Activated CD8-positive, alpha-beta memory T cell treated with anti-CD3 and anti-CD28 coated beads, Interleukin-2, amount 50 U/mL, for 24 hours (primary cell): ENCODE measurements around the gene NUDT5.
"Not testable (repeated sequence)": the region's sequence is repeated elsewhere in the genome, so short reads cannot be mapped to it uniquely, and the experiment has no call there.

Source experiments
- DNase-seq: peaks from one replicate; pipeline ENCODE4 v3.0.0-alpha.2; 2020; ENCODE audit errors: extremely low read depth

NUDT5 gene

DNA sequence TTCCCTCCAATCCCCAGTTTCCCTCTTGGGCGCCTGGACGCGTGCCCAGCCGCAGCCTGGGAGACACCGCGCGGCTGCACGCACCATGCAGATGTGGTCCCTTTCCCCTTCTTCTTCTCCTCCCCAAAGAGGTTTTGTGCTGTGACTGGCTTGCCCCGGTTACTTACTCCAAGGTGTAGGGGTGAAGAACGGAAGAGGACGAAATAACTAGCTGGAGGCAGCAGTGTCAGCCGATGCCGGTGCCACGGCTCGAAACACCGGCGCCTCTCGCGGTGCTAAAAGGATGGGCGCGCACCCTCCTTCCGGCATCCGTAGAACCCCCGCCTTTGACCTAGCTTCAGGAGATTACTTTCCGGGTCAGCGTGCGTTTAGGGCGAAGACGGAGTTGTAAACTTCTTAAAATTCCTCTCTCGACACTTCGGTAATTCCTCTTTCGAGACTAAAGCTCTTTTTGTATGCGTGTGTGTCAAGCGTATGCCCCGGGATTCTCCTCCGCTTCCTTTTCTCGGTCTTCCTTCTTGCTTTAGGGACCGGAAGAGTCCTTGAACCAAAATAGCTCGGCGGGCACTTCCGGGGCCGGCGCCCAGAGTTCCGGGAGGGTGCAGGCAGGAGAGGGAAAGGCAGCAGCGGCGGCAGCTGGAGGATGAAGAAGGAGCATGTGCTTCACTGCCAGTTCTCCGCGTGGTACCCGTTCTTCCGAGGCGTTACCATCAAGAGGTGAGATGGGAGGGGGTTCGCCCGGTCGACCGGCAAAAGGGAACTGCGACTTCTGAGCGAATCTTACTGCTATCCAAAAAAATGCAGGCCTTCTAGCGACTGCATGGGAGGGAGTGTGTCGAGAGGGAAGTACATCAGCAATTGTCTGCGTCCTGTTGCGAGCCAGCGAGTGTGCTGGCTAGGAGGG lies at the start of gene NUDT5, which contains the start of gene CDC123:
NUDT5 (minus strand) TSS at position 289 of the 904 bp plus-strand sequence. CDS start 9,600 bp downstream, outside the sequence.
CDC123 (plus strand) TSS at position 586 of the 904 bp plus-strand sequence; CDS start at position 644, 58 bp downstream.
- peak; percentile 71 for DNase-seq

DNA sequence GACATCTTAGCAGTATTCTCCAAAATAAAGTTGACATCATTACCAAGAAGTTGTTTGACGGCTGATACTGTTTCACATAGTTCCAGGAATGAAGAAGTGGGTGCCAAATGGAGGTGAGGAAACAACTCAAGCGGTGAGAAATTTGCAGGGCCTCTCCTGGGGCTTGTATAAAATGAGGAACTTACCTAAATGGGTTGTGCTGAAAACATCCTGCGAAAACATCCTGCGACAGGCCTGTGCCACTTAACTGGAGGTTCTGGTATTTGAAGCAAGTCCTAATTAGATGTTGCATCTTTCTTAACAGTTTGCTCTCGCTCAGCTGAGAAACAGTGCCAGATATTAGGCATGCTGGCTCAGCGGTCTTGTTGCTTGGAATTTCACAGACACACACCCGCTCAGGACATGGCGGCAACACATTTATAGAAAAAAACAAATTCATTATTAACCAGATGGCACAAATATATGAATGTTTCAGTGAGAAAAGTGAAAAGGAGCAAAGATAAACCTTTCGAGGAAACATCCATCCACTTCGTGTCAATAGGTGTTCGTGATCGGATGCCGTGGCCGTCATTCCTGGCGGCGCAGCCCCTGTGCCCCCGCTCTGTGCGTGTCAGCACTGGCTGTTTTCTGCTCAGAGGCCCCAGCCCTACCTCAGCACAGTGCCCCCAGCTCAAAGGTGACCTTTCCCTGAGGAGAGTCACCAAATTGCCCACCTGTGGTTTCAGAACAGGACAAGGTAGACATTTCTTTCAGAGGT lies 48.4 kb upstream of the NUDT5 start:
- no peak for DNase-seq

DNA sequence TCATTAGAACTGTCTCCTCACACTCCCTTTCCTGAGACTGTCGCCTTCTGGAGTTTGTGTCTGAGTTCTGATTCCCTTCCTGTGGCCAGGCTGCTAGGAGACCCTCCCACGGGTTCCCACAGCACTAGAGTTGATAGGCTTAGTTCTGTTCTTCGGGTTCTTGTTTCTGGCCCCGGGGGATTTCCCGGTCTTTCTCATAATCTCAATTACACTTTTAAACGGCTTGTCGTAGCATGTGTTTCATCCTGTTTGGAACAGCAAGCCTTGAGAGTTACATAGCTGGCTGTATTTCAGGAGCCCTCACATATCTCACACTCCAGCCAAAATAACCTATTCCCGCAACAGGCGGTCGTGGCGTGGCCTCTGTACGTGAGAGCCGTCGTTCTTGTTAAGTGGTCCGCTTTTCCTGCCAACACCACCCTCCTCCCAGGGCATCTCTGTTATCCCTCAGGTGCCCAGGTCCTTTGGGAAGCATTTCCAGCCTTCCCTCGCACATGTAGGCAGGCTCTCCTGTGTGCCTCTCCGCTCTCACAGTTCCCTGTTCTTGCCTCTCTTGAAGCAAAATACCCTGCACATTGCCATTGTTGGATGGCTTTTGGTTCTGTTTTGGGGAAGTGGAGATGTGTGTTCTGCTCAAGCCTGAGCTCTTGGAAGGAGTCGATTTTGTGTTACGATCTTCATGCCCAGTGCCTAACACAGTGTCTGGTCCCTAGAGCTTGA lies 46.3 kb upstream of the NUDT5 start:
- DNase-seq, result peak; percentile 25

DNA sequence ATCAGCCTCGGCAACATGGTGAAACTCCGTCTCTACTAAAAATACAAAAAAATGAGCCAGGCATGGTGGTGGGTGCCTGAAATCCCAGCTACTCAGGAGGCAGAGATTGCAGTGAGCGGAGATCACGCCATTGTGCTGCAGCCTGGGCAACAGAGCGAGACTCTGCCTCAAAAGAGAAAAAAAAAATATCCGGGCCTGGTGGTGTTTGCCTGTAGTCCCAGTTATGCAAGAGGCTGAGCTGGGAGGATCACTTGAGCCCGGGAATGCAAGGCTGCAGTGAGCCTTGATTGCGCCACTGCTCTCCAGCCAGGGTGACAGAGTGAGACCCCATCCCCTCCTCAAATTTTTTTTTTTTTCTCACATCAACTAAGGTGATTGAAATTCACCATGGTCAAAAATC lies 43.1 kb upstream of the NUDT5 start:
- no peak for DNase-seq

DNA sequence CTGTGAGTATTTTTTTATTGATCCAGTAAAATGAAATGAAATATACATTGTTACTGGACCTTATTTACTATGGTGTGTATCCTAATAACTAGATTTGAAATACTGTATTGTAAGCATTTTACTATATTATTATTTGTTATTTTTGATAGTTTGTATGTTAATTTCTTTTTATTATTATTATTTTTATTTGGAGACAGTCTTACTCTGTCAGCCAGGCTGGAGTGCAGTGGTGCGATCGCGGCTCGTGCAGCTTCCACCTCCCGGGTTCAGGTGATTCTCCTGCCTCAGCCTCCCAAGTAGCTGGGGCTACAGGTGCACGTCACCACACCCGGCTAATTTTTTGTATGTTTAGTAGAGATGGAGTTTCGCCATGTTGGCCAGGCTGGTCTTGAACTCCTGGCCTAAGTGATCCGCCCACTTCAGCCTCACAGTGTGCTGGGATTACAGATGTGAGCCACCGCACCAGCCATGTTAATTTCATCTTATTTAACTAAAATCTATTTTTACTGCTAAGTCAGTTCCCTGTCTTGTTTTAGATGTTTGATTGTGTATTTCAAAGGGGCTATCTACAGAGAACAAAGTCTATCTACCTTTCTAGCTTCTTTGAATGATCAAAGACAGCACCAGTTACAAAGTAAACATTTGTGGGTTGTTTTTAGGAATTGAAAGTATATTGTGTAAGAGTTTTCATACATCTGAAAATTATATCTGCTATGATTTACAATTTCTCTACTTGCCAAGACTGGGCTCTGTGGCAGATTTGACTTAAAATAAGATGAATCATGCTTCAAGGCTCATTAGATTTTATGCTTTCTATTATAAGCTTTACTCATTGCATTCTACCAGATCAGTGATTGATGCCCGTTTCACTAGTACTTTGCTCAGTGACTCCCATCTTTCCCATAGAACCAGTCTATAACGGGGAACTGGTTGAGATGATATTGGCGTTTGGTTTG lies 41.9 kb upstream of the NUDT5 start:
- DNase-seq, result no peak

DNA sequence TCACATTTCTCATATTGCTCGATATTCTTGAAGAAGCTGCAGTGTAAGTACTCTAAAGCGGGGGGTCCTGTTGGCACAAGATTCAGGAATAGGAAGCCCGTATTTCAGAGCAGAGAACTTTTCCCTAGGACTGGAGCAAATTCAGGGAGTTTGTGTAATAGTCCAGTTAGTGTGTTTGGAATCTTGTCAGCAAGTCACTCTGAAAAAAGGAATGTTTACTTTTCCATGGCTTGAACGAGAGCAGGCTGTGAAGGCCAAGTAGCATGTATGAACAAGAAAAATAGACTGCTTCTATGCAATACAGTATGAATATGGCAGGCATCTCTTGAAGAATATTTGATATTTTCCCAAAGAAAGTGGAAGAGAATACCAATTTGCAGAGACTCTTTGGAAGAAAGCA lies 40.1 kb upstream of the NUDT5 start:
- no peak for DNase-seq

DNA sequence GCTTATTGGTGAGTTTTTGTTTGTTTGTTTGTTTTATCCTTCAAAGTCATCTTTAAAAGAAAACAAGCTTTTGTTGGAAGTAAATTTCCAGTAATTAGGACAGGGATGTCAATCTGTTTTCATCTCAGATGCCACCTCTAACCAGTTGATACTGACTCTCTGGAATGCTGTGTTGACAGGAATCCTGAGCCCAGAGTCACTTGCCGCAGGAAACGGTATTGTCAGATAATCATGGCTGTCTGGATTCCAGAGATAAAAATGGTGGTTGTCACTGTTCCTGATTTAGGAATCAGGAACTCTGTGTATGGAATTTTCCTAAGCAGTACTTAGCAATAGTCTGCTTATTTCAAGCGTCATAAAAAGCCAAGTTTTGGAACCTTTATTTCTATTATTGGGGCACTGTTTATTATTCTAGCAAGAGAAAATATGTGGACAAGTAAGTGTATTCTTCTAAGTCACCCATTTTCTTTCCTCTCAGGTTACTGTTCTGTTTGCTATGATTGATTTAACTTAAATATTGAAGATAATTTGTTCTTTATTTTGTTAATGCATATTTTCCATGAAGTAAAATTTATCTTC lies 39.5 kb upstream of the NUDT5 start:
- DNase-seq, result no peak

DNA sequence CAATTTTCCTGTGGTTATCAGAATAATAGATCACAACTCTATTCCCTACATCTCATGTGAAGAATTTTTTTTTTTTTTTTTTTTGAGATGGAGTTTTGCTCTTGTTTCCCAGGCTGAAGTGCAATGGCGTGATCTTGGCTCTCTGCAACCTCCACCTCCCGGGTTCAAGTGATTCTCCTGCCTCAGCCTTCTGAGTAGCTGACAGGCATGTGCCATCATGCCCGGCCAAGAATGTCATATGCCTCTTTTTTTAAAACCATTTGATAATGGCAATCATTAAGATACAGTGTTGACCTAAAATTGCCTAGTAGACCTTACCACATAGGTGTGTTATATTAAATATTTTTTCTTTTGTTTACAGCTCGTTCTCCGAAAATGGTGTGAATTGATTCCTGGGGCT lies 39.0 kb upstream of the NUDT5 start:
- not testable (repeated sequence) for DNase-seq

DNA sequence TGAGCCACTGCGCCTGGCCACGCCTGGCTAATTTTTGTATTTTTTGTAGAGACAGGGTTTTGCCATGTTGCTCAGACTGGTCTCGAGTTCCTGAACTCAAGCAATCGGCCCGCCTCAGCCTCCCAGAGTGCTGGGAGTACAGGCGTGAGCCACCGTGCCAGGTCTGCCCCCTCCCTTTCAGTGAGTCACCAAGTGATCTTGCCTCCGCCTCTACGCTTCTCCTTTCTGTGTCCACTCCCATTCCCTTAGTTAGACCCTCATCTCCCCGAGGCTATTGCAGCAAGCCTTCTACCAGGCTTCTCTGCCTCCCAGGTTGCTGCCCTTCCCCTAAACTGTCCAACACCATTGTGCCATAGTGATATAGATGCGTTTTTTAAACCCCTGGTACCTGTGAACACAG lies 33.2 kb upstream of the NUDT5 start:
- DNase-seq, result no peak

DNA sequence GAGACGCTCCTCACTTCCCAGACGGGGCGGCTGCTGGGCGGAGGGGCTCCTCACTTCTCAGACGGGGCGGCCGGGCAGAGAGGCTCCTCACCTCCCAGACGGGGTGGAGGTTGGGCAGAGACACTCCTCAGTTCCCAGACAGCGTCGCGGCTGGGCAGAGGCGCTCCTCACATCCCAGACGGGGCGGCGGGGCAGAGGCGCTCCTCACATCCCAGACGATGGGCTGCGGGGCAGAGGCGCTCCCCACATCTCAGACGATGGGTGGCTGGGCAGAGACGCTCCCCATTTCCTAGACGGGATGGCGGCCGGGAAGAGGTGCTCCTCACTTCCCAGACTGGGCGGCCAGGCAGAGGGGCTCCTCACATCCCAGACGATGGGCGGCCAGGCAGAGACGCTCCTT lies 30.7 kb upstream of the NUDT5 start:
- not testable (repeated sequence) for DNase-seq

DNA sequence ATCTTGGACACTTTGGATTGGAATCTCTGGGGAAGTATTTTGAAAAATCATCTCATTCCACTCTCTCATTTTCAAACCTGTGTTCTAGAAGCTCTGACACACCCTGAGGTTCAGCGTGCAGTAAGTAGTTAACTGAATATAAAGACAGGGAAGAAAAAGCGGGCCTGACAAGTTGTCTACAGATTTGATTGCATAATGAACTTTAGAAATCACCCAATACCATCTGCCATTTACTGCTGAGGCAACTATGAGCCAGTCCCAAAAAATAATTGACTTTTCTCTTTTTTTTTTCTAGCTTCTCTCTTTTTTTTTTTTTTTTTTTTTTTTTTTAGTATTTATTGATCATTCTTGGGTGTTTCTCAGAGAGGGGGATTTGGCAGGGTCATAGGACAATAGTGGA lies 29.8 kb upstream of the NUDT5 start:
- DNase-seq, result no peak

DNA sequence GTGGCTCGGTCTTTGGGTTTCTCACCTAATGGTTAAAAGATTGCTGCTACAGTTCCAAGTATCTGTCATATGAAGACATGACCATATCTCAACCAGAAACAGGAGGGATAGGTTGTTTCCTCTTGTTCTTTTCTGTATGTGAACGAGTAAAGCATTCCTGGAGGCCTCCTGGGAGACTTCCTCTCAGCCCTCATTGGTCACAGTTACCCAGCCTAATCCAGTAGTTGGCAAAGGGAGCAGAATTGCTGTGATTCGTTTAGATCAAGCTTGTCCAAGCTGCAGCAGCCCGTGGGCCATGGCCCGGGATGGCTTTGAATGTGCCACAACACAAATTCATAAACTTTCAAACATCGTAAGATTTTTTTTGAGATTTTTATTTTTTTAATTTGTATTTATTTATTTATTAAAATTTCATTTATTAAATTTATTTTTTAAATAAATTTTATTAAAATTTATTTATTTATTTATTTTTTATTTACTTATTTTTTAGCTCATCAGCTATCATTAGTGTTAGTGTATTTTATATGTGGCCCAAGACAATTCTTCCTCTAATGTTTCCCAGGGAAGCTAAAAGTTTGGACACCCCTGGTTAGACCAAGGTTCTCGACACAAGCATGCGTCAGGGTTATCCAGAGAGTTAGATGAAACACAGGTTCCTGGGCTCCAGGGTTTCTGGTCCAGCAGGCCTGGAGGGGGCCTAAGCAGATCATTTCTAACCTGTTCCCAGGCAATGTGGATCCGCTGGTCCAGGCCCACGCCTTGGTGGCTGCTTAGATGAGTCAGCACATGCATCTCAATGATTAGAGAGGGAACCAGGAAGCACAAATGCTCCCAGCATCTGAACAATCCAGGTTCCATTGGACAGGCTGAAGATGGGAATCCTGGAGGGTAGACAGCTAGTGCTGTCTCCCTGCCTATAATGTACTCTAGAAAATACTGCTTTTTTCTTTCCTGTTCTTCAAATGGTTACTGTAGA lies 25.9 kb upstream of the NUDT5 start:
- no peak for DNase-seq

DNA sequence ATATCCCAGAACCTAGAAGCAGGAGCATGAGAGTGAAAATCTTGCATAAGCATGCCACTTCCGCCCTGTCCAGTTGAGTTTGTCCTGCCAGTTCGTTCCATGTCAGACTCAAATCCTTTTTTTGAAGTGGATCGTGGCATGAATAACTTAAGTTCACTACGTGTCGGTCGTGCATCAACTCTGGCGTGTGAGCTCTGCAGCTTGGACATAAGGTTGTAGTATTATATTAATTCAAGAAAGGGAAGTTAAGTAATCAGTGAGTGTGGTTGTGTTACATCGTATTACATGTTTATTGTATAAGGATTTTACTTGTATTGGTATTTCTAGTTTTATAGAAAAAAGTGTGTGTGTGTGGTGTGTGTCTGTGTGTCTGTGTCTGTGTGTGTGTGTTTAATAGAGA lies 23.3 kb upstream of the NUDT5 start:
- DNase-seq, result no peak

DNA sequence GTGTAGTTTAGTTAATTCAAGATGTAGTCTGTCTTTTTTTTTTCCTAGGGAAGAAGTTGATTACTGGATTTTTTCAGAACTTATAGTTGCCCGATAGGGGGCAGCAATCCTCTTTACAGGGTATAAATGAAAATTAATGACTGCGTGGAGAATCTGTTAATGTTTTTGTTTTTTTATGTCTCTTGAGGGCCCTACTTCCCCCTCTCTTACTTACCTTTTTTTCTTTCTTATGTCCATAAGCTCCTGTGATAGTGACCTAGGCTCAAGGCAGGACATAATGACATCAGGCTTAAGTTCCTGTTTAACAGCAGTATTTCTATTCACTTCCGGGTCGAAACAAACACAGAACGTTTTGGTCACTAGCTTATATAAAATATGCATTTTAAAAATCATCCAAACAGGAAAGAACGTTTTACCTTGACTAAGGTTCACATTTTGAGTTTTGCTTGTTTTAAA lies 19.1 kb upstream of the NUDT5 start:
- no peak for DNase-seq

DNA sequence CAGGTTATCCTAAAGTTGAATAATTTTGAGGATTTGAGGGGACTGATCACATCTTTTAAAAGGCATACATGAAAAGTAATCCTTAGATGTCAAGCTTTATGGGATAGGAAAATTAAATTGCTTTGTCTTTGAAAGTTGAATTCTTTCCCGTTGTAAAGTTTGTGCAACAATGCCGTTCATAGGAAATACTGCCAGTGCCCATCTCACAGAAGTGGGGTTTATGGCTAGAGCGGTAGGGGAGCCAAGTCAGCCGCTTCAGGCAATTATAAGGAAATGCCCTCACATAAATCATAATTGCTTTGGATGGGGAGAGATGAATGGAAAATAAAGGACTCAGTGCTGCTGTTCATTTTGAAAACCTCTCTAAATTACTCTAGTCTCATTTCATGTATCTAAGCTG lies 18.4 kb upstream of the NUDT5 start:
- no peak for DNase-seq

DNA sequence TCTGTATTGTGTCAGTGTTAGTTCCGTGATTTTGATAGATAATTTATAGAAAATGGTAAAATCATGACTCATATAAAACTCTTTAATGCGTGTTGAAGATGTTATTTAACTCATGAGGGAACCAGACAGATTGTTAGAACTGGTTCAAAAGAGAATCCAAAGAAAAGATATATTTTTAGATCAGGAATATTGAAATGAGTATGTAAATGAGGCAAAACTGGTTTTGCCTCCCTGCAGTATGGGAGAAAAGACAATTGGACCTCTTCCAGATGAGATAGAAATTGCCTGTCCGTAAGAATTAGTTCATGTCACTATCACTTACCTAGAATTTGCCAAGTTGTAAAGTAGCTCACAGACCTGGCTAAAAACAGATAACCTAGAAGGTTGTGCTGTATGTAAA lies 17.9 kb upstream of the NUDT5 start:
- DNase-seq, result no peak

DNA sequence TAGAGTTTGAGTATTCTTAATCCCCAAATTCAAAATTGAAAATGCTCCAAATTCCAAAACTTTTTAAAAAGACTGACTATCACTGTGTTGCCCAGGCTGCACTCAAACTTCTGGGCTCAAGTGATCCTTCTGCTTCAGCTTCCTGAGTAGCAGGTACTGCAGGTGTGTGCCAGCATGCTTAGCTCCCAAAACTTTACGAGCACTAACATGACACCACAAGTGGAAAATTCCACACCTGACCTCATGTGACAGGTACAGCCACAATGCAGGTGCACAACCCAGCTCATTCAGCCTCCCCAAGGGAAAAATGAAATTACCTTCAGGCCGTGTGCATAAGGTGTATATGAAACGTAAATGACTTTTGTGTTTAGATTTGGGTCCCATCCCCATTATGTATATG lies 16.8 kb upstream of the NUDT5 start:
- DNase-seq, result no peak

DNA sequence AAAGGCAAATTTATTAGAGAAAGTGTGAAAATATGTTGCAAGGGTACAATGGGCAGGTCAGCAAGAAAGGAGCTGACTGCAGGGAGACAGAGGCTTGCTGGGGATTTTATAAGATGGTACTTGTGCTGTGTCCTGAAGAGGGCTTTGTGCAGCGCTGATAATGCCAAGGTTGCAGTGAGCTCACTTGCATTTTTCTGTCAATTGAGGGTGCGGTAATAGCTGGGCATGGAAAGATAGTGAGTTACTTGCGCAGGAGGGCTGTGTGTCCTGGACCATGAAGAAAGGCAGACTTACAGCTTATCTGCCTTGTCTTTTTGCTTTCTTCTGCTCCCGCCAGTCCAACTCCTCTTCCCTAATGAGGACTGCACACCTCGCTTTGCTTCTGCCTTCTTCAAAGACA lies 12.8 kb upstream of the NUDT5 start:
- DNase-seq, result no peak

DNA sequence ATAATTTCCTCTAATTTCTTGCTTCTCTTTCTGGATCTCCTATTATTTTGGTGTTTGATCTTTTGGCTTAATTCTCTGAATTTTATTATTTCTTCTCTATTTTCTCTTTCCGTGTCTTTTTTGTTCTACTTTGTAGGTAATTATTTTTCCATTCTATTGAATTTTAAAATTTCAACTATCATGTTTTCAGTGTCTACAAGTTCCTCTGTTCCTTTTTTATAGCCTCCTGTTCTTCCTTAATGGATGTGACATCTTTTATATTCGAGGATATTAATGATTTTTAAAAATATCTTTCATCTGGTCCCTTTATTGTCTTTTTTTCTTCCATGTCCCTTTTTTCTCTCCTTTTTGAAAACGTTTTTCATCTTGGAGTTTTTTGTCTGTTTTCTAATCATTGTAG lies 11.4 kb upstream of the NUDT5 start:
- no peak for DNase-seq
